NCI-H187 treated with DMSO at 0.1 percent for 48 hours (cell line): ENCODE measurements around the gene ACBD4.

Experiments
- DNase-seq: peaks from one replicate; lab custom pipeline; 2025; lab: John Stamatoyannopoulos, UW

The ACBD4 gene

GRCh38 chr17:45136846-45137560 is 1.5 kb downstream of the ACBD4 start:
- no peak for DNase-seq

DNA sequence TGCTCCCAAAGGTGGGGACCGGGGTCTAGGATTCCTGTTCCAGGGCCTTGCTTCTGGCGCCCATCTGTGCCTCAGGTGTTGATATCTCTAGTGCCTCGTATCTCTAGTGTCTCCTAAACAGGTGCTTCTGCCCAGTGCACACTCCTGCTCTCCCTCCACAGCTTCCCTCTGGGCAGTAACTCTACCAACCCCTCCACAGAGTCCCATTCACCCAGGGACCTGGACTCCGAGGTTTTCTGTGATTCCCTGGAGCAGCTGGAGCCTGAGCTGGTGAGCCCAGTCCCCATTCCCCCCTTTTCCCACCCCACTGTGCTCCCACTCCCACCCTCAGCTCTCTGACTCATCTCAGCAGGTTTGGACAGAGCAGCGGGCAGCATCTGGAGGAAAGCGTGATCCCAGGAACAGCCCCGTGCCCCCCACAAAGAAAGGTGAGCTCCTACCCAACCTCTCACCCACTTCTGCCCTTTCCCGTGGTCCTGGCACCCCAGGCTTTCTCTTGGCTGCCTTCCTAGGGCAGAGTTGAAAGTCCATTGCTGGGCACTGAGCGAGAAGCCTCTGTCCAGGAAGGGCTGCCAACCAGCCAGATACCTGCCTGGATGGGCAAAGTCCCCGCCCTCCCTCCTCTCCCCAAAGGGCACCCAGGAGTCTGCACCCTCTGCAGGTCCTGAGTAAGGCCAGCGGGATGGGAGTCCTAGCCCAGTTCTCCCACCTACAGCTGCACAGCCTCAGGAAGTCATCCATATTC is 2.2 kb downstream of the ACBD4 start:
- DNase-seq, result no peak

DNA sequence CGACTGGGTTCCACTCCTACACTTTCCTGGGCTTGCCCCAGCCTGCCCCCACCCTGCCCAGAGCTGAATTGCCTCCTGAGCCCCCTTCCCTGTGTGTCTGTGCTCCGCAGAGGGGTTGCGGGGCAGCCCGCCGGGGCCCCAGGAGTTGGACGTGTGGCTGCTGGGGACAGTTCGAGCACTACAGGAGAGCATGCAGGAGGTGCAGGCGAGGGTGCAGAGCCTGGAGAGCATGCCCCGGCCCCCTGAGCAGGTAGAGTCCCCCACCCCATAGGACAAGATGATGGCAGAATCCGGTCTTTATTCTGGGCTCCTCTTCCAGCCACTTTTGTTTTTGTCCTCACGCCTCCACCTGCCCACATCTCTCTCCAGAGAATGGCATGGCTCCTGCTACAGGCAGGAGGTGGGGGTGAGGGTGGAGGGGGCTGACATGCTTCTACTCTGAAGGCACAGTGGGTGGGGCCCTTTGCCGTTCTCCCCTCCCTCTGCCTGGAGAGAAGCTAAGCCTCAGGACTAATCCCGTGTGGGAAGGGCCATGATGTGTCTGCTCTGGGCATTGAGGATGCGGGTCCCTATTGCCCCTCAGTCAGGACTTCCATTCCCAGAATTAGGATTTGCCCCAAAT is 3.5 kb downstream of the ACBD4 start:
- DNase-seq, result no peak

- DNase-seq, result no peak
Measured at GRCh38 chr17:45139533-45139920, 4.0 kb downstream of the ACBD4 start.

DNA sequence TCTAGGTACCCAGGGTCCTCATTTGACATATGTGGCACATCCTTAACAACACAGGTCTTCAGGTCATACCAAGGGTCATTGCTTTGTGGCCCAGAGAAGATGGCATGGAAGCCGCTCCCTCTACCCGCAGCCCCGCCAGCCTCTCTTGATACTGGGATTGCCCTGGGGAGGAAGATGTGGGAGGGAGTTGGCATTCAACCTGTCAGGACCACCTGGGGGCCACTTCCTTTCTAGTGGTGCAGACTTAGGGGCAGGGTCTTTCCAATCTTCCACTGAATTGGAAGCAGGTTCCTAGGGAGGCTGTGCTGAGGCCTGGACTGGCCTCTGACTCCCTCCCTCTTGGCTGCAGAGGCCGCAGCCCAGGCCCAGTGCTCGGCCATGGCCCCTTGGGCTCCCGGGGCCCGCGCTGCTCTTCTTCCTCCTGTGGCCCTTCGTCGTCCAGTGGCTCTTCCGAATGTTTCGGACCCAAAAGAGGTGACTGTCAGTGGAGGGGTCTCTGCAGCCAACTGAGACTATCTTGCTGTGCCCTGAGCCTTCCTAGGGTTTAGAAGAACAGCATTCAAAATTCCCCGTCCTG is 7.7 kb downstream of the ACBD4 start:
- no peak for DNase-seq

GRCh38 chr17:45143767-45144198 is 8.3 kb downstream of the ACBD4 start:
- DNase-seq, result no peak

DNA sequence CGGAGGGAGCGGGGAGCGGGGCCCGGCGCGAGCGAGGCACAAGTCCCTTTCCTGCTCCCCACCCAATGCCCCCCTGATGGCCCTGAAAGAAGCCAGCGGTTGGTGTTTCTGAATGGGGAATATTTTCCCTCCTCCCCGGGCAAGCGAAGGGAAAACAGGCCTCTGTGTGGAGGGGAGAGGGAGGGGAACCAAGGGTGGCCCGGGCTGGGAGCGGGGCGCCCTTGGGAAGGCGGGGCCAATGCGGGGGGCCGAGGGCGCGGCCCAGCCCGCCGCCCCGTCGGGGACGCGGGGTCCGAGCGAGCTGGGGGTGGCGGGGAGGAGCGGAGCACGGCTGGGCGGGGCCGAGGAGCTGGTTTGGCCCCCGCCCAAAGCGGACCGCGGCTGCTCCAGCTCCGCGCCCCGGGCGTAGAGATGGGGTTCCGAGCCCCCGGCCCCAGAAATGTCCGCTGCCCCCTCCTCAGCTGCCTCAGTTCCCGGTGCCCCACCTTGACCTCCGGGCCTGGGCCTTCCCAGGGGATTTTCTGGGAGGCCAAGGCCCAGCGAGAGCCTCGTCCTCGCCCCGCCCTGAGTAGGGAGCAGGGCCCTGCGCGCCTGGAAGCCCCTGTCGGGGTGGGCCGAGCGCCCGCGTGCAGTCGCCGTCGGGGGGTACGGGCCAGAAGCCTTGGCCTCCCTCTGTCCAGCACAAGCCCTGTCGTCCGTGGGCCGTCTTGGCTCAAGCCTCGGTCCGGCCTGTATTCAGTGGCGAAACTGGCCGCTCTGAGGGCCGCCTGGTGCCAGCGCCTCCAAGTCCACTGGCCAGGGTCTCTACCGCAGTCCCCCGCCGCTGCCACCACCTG is 8.9 kb downstream of the ACBD4 start:
- no peak for DNase-seq

- DNase-seq, result no peak
Measured at GRCh38 chr17:45145035-45145389, 9.5 kb downstream of the ACBD4 start.

DNA sequence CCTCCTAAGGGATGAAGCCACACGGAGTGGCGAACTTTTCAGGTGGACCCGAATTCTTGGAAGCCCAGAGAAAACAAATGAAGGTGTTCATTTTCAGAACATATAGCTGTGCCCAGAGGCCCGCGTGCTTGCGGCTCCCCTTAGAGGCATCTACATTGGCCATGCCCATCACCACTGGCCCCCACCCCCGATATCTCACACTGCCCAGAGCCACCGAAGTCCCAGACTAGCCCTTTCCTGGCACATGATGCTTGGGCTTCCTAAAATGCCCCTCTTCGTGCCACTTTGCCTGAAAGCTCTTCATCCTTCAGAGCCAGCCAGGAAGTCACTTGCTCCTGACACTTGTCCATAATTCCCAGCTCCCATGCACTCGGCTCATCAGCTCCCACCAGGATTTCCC is 10.7 kb downstream of the ACBD4 start:
- no peak for DNase-seq

DNA sequence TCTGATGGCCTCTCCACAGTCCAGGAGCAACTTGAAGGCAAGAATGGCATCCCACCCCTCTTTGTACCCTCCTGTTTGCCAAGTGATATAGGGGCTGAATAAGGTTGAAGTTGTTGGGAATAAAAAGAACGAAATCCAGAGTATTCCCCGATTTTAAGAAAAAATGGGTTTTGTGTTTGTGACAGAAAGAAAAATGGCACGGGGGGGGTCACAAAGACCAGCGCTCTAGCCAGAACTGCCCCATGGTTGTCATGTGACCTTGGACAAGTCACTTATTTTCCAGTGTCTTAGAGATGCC is 11.1 kb downstream of the ACBD4 start:
- DNase-seq, result no peak

- DNase-seq, result no peak
Measured at GRCh38 chr17:45146890-45147580, 11.5 kb downstream of the ACBD4 start.

DNA sequence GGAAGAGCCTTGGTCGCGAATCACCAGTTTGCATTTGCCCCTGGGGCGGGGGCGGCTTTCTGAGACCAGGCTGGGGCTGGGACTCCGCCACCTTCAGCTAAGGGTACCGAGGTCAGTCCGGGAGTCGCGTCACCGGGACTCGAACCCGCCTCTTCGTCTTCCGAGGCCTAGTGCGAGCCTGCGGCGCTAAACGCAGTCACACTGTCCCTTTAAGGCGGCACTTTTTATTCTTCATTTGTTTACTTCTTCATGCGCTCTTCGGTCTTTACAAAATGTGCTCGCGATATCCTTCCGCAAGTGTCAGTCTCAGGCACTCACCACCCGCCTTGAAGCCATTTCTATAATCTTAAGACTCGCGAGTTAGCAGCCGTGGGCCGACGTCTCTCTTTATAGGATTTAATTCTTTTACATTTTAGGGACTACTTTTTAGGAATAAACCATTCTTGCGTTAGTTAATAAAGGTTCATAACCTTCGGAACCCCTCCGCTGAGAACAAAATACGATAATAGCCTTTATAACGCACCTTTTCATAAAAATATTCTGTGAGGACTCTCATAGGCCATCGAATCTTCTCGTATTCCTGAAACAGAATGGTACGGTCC is 12.2 kb downstream of the ACBD4 start:
- peak; percentile 76 for DNase-seq

GRCh38 chr17:45148183-45149036 is 12.9 kb downstream of the ACBD4 start, which contains the start of gene HEXIM1:
Gene HEXIM1 (plus strand): TSS chr17:45148475. CDS start chr17:45149191, 716 bp downstream.
- peak; percentile 97 for DNase-seq

- DNase-seq, result no peak
Measured at GRCh38 chr17:45149037-45149668, 13.7 kb downstream of the ACBD4 start.

- DNase-seq, result no peak
Measured at GRCh38 chr17:45149669-45150664, 14.5 kb downstream of the ACBD4 start.

DNA sequence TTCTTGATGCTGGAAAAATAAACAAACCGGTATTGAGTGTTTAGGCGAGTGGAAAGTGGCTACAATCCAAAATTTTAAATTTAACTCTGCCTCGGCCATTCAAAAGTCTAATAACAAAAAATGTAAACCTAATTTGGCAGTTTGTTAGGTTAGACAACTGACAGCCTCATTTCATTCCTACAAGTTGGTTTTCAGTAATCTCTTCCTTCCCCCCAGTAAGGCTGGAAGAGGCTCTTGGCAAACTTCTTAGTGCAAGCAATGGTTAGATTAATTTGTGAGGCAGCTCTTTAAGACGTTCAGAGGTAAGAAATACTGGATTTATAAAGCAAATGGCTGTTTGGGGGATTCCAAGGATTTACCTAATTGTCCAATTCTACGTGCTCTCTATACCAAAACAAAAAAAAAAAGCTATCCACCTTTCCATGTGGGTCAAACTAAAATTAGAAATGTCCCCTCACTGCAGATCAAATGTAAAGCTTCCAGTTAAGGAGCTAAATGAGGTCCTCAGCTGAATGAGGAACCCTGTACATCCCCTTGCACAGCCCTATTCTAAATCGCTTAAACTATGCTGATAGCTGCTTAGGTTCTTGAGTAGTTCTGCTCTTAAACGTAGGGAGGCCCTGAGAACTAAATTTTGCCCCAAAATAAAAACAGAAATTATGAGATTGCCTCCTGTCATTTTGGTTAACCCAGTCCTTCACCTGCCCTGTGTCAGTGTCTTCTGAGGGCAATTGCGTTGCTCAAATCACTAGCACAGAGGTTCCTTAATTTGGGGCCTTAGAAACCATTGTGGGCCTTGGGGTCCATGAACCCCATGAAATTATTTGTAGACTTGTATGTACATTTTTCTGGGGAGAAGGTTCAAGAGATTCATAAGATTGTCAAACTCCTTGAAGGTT is 15.7 kb downstream of the ACBD4 start:
- DNase-seq, result no peak

- no peak for DNase-seq
Measured at GRCh38 chr17:45155029-45155428, 19.5 kb downstream of the ACBD4 start.
